ENCODE data around the gene RLIM.

Gene RLIM

DNA sequence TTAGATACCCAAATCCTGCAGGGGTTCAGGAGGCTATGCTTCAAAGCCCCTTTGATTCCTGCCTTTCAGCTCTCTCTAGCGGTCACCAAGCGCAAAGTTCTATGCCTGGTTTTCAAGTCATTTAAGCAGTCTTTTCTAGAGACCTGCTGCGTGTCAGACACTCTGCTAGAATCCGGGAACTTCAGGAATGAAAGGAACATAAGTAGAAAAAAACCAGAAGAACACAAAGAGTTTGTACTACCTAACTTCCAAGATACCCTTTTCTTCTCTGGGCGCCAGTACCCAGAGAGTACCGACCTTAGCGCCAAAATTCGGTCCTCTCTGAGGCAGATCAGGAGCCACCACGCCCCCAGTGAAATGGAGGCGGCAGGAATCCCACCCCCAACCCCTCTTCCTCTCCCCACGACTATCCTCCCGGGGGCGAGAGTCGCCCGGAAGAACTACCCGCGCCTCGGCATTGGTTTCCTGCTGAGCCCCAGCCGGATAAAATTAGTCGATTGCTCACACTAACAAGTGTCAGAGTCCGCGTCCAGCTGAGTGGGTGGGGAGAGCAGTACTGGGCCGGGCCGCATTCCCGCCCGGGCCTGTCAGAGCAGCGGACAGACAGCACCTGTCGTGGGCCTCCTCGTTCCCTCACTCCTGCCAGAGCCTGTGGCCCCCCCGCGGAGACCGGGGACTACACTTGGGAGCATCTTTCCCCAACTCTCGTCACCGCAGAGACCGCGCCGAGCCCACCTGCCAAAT, 78.8 kb downstream of the RLIM start:
- DNase-seq, result peak; percentile 14
